Ishikawa (cell line): ENCODE data around the gene KCNB1.

Experiments used
- EGR1 ChIP-seq: IDR thresholded peaks from 2 replicates; pipeline ENCODE4 v1.6.1; 2012
- EP300 ChIP-seq: IDR thresholded peaks from 2 replicates; pipeline ENCODE4 v1.6.1; 2012; ENCODE audit warnings: borderline replicate concordance
- TEAD4 ChIP-seq: IDR thresholded peaks from 2 replicates; pipeline ENCODE4 v1.6.1; 2012

DNA sequence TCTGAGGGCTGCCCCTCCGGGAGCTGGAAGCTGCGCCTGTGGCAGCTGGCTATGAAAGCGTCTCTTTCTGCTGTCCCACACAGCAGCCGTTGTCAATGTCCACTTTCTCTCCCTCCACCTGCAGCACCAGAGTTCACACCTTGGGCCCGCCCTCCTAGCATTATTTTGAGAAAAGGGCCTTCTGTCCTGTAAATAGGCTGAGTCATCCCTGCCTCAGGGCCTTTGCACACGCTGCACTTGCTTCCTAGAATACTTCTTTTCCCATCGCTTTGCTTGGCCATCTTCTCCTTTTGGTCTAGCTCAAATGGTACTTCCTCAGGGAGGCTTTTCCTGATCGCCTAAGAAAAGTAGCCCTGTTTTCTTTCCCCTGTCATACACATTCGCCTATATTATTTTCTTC lies 135.3 kb downstream of the KCNB1 start:
- no peak for TF ChIP-seq EP300
- no peak for TF ChIP-seq TEAD4
- no peak for TF ChIP-seq EGR1
